H54 (cell line): ENCODE data around the gene PRUNE2.
"Not testable (repeated sequence)": the region's sequence is repeated elsewhere in the genome, so short reads cannot be mapped to it uniquely, and the experiment has no call there.

Source experiments
- DNase-seq: peaks from one replicate; pipeline ENCODE4 v3.0.0; 2011; ENCODE audit warnings: low spot score, mixed read lengths; ENCODE audit not compliant: insufficient read length
- FAIRE-seq: peaks from 3 replicates; lab custom pipeline; 2011; peaks lifted over from hg19 to GRCh38; lab: Jason Lieb, UNC
- POLR2A ChIP-seq: IDR thresholded peaks from 2 replicates; pipeline ENCODE4 v1.6.1; 2011; ENCODE audit warnings: low read depth, mild to moderate bottlenecking, low read length

PRUNE2 gene

GRCh38 chr9:76690246-76690972 lies 215.5 kb downstream of the PRUNE2 start:
- FAIRE-seq = no peak
- TF ChIP-seq POLR2A = no peak

GRCh38 chr9:76688471-76689238 lies 217.3 kb downstream of the PRUNE2 start:
- DNase-seq = no peak
- FAIRE-seq = no peak
- no peak for TF ChIP-seq POLR2A

More at GRCh38 chr9:76690246-76690972, 215.5 kb downstream of the PRUNE2 start:
- no peak for DNase-seq

GRCh38 chr9:76687861-76688391 lies 218.0 kb downstream of the PRUNE2 start:
- DNase-seq (peak; percentile 77), FAIRE-seq (peak; percentile 99)
- TF ChIP-seq POLR2A = no peak

- no peak for TF ChIP-seq POLR2A
- DNase-seq = no peak
- FAIRE-seq = no peak
These were observed 219.2 kb downstream of the PRUNE2 start for GRCh38 chr9:76686756-76687155.

- FAIRE-seq (no peak), DNase-seq (no peak)
- TF ChIP-seq POLR2A = no peak
These were observed 221.7 kb downstream of the PRUNE2 start for GRCh38 chr9:76684213-76684612.

- no peak for DNase-seq
- FAIRE-seq = peak; percentile 68
- TF ChIP-seq POLR2A = no peak
These were observed 224.4 kb downstream of the PRUNE2 start for GRCh38 chr9:76681556-76681955.

GRCh38 chr9:76680716-76681425 lies 225.0 kb downstream of the PRUNE2 start:
- DNase-seq = no peak

GRCh38 chr9:76677481-76678055 lies 228.3 kb downstream of the PRUNE2 start:
- peak; percentile 73 for DNase-seq
- FAIRE-seq = peak; percentile 99
- no peak for TF ChIP-seq POLR2A

More at GRCh38 chr9:76680716-76681425, 225.0 kb downstream of the PRUNE2 start:
- TF ChIP-seq POLR2A = no peak
- FAIRE-seq = peak; percentile 86

GRCh38 chr9:76676857-76677256 lies 229.1 kb downstream of the PRUNE2 start:
- TF ChIP-seq POLR2A = no peak
- DNase-seq (no peak), FAIRE-seq (no peak)

- peak; percentile 57 for FAIRE-seq
- no peak for TF ChIP-seq POLR2A
- peak; percentile 43 for DNase-seq
These were observed 238.4 kb downstream of the PRUNE2 start for GRCh38 chr9:76667521-76667957.

GRCh38 chr9:76665966-76666365 lies 239.9 kb downstream of the PRUNE2 start:
- not testable (repeated sequence) for DNase-seq, FAIRE-seq

GRCh38 chr9:76665458-76665857 lies 240.5 kb downstream of the PRUNE2 start:
- no peak for DNase-seq
- no peak for FAIRE-seq
- no peak for TF ChIP-seq POLR2A

- no peak for TF ChIP-seq POLR2A
- no peak for DNase-seq
- no peak for FAIRE-seq
These were observed 241.8 kb downstream of the PRUNE2 start for GRCh38 chr9:76664120-76664519.
